Sigmoid colon (tissue), 4 donors: ENCODE results near the gene HS6ST2.

Source experiments
- CTCF ChIP-seq, 4 experiments: fragments of 450-650 bp in 3 of 4; fragments of 200-600 bp in 1 of 4; IDR thresholded peaks; one replicate each; pipeline ENCODE4 v1.5.1; 2016 to 2019; ENCODE audit warnings: antibody characterized with exemption in 4 of 4, mild to moderate bottlenecking in 3 of 4, moderate library complexity in 2 of 4
- EP300 ChIP-seq, 4 donors: sonication (generic); formaldehyde crosslinking; IDR thresholded peaks; one replicate each; pipeline ENCODE4 v1.6.1; 2017; ENCODE audit warnings: antibody characterized with exemption in 4 of 4
- POLR2A ChIP-seq, 2 donors: fragments of 450-650 bp; IDR thresholded peaks; one replicate each; pipeline ENCODE4 v1.6.1; 2016; ENCODE audit warnings: antibody characterized with exemption in 2 of 2, mild to moderate bottlenecking in 2 of 2, moderate library complexity in 2 of 2
- POLR2AphosphoS5 ChIP-seq, 4 donors: sonication (generic); formaldehyde crosslinking; IDR thresholded peaks; one replicate each; pipeline ENCODE4 v1.6.1; 2017; ENCODE audit warnings: antibody characterized with exemption in 4 of 4

GRCh38 chrX:132603700-132604286 lies 354.6 kb downstream of the HS6ST2 start:
- TF ChIP-seq CTCF (IDR thresholded peaks at IDR 0.05) (no peak), POLR2AphosphoS5 (IDR thresholded peaks at IDR 0.05) (no peak), EP300 (IDR thresholded peaks at IDR 0.05) (no peak), POLR2A (IDR thresholded peaks at IDR 0.05) (no peak)
